HepG2 (cell line): ENCODE data around the gene SYNGR4. TPM values are rescaled to one million over a fixed set of nuclear protein-coding genes. Genes with fewer than 3 reads are reported as not detected.
A peak's percentile ranks its signal among the peaks of the same experiment; 100 is the strongest.

Experiments
- ARNT2 ChIP-seq: sonication (generic); formaldehyde crosslinking; IDR thresholded peaks from 2 replicates; pipeline ENCODE4 v1.8.0; 2022; ENCODE audit warnings: mild to moderate bottlenecking, low read depth, missing genetic modification reagents, moderate library complexity
- CENPT ChIP-seq: sonication (generic); formaldehyde crosslinking; IDR thresholded peaks from 2 replicates; pipeline ENCODE4 v1.8.0; 2022; ENCODE audit warnings: low read depth, mild to moderate bottlenecking, moderate library complexity, missing genetic modification reagents
- FOXP1 ChIP-seq, 2 experiments: fragments of 450-650 bp in 1 of 2; IDR thresholded peaks; 2 replicates each; pipeline ENCODE4 v1.6.1; 2017 to 2018; ENCODE audit warnings: antibody characterized with exemption in 1 of 2
- GABPB1 ChIP-seq: IDR thresholded peaks from 2 replicates; pipeline ENCODE4 v1.6.1; 2016; ENCODE audit warnings: mild to moderate bottlenecking, missing genetic modification reagents, moderate library complexity, missing compliant biosample characterization
- HES4 ChIP-seq: sonication (generic); formaldehyde crosslinking; IDR thresholded peaks from 2 replicates; pipeline ENCODE4 v1.9.0; 2021; ENCODE audit warnings: mild to moderate bottlenecking, missing genetic modification reagents, borderline replicate concordance
- MEIS2 ChIP-seq: sonication (generic); formaldehyde crosslinking; IDR thresholded peaks from 2 replicates; pipeline ENCODE4 v1.9.0; 2021; ENCODE audit warnings: mild to moderate bottlenecking, missing genetic modification reagents
- NFKBIZ ChIP-seq: IDR thresholded peaks from 2 replicates; pipeline ENCODE4 v1.6.1; 2018; ENCODE audit warnings: missing genetic modification reagents, missing compliant biosample characterization
- SMC3 ChIP-seq: IDR thresholded peaks from 2 replicates; pipeline ENCODE4 v1.6.1; 2011; ENCODE audit warnings: low read length, improper control_type of control experiment
- SNAI1 ChIP-seq: sonication (generic); formaldehyde crosslinking; IDR thresholded peaks from 2 replicates; pipeline ENCODE4 v1.5.0; 2020; ENCODE audit warnings: mild to moderate bottlenecking, missing genetic modification reagents, borderline replicate concordance
- SRSF9 ChIP-seq: fragments of 200-400 bp; formaldehyde crosslinking; IDR thresholded peaks from 2 replicates; pipeline ENCODE4 v1.6.1; 2018; ENCODE audit warnings: borderline replicate concordance, mild to moderate bottlenecking, low read depth, low read length; ENCODE audit not compliant: insufficient read depth, poor library complexity, severe bottlenecking
- SRY ChIP-seq: sonication (generic); formaldehyde crosslinking; IDR thresholded peaks from 2 replicates; pipeline ENCODE4 v1.8.0; 2022; ENCODE audit warnings: mild to moderate bottlenecking, missing genetic modification reagents
- TRIM24 ChIP-seq: sonication (generic); formaldehyde crosslinking; IDR thresholded peaks from 2 replicates; pipeline ENCODE4 v1.8.0; 2022; ENCODE audit warnings: mild to moderate bottlenecking, missing genetic modification reagents
- ZNF136 ChIP-seq: sonication (generic); formaldehyde crosslinking; IDR thresholded peaks from 2 replicates; pipeline ENCODE4 v1.8.1; 2022; ENCODE audit warnings: low read depth, mild to moderate bottlenecking, moderate library complexity, missing genetic modification reagents
- ZNF20 ChIP-seq: sonication (generic); formaldehyde crosslinking; IDR thresholded peaks from 2 replicates; pipeline ENCODE4 v1.4.0; 2020; ENCODE audit warnings: mild to moderate bottlenecking, moderate library complexity, missing genetic modification reagents
- ZNF207 ChIP-seq: fragments of 450-650 bp; IDR thresholded peaks from 2 replicates; pipeline ENCODE4 v1.6.1; 2016; ENCODE audit warnings: antibody characterized with exemption, borderline replicate concordance
- ZNF326 ChIP-seq: sonication (generic); formaldehyde crosslinking; IDR thresholded peaks from 2 replicates; pipeline ENCODE4 v1.4.0; 2020; ENCODE audit warnings: missing genetic modification reagents, borderline replicate concordance
- ZNF660 ChIP-seq: sonication (generic); formaldehyde crosslinking; IDR thresholded peaks from 2 replicates; pipeline ENCODE4 v1.5.1; 2020; ENCODE audit warnings: mild to moderate bottlenecking, low read depth, missing genetic modification reagents, borderline replicate concordance
- ZNF746 ChIP-seq: sonication (generic); formaldehyde crosslinking; IDR thresholded peaks from 2 replicates; pipeline ENCODE4 v1.8.0; 2022; ENCODE audit warnings: mild to moderate bottlenecking, missing genetic modification reagents
- ZNF883 ChIP-seq: sonication (generic); formaldehyde crosslinking; IDR thresholded peaks from 2 replicates; pipeline ENCODE4 v1.5.1; 2020; ENCODE audit warnings: mild to moderate bottlenecking, missing genetic modification reagents; ENCODE audit errors: not compliant biosample characterization
- polyA plus RNA-seq, 8 experiments: library from polyadenylated mRNA; depleted of rRNA in 3 of 8; stranded (reverse) in 7 of 8; unstranded in 1 of 8; fragments of >200 nt; fragmentation: Illumina TruSeq in 4 of 8; extraction: Trizol in 4 of 8; gene quantifications; 2 replicates each; pipeline versions ENCODE4 v1.2.1 to v1.2.3, GENCODE V29; 2011 to 2016; ENCODE audit warnings: low read depth in 4 of 8, missing spikeins in 1 of 8, mixed read lengths in 1 of 8; ENCODE audit not compliant: insufficient read depth in 1 of 8
- total RNA-seq, 5 experiments: library from RNA; depleted of rRNA; stranded (reverse); fragments of >200 nt; fragmentation: Illumina TruSeq; extraction: Trizol; gene quantifications; 2 replicates each; pipeline ENCODE4 v1.2.3, GENCODE V29; 2016; ENCODE audit warnings: low read depth in 1 of 5
- TF ChIP-seq, protein P1 (sequence below), 2 experiments: IDR thresholded peaks; 2 replicates each; pipeline ENCODE4 v1.6.1; 2011 to 2012; ENCODE audit warnings: low read length in 2 of 2, borderline replicate concordance in 1 of 2, low read depth in 1 of 2, mild to moderate bottlenecking in 1 of 2, moderate library complexity in 1 of 2
- TF ChIP-seq, protein P2 (sequence below): IDR thresholded peaks from 2 replicates; pipeline ENCODE4 v1.6.1; 2016; ENCODE audit warnings: mild to moderate bottlenecking
- TF ChIP-seq, protein P3 (sequence below): sonication (generic); formaldehyde crosslinking; conservative IDR thresholded peaks from 2 replicates; pipeline ENCODE4 v1.8.0; 2022; ENCODE audit warnings: mild to moderate bottlenecking, moderate library complexity, missing genetic modification reagents

The SYNGR4 gene
- total and polyA plus RNA-seq, 2 of the 13 experiments (the other 11 are each of a cell fraction or from before 2014, with no cell fraction given), result not detected

DNA sequence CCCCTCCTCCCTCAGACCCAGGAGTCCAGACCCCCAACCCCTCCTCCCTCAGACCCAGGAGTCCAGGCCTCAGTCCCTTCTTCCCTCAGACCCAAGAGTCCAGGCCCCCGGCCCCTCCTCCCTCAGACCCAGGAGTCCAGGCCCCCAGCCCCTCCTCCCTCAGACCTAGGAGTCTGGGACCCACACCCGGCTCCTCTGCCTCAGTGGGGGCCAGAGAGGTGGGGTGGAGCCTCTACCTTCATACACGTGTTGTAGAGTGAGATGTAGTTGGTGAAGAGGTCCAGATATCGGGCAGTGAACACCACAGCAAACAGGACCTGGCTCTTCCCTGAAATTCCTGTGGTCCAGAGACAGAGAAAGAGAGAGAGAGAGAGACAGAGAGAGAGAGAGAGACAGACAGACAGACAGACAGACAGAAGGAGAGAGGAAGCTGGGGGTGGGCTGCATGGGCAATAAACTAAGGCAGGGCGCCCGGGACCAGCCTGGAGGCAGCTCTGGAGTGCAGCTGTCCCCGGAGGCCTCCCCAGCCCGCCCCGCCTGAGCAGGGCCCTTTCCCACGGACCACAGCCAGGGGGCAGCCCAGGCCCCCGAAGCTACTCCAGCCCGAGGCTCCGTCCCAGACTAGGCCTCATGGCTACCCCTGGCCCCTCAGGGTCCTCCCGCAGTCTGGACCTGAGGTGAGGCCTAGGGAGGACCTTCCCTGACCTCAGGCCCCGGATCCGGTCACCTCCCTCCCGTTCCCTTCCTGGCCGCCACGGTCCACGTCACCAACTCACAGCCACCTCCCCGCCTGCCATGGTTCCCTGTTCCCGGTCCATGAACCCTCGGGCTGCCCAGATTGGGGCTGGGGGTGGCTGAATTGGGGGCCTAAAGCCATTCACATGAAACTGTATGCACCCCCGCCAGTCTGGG lies 26.3 kb downstream of the SYNGR4 start (continued):
- TF ChIP-seq, protein P1, sequence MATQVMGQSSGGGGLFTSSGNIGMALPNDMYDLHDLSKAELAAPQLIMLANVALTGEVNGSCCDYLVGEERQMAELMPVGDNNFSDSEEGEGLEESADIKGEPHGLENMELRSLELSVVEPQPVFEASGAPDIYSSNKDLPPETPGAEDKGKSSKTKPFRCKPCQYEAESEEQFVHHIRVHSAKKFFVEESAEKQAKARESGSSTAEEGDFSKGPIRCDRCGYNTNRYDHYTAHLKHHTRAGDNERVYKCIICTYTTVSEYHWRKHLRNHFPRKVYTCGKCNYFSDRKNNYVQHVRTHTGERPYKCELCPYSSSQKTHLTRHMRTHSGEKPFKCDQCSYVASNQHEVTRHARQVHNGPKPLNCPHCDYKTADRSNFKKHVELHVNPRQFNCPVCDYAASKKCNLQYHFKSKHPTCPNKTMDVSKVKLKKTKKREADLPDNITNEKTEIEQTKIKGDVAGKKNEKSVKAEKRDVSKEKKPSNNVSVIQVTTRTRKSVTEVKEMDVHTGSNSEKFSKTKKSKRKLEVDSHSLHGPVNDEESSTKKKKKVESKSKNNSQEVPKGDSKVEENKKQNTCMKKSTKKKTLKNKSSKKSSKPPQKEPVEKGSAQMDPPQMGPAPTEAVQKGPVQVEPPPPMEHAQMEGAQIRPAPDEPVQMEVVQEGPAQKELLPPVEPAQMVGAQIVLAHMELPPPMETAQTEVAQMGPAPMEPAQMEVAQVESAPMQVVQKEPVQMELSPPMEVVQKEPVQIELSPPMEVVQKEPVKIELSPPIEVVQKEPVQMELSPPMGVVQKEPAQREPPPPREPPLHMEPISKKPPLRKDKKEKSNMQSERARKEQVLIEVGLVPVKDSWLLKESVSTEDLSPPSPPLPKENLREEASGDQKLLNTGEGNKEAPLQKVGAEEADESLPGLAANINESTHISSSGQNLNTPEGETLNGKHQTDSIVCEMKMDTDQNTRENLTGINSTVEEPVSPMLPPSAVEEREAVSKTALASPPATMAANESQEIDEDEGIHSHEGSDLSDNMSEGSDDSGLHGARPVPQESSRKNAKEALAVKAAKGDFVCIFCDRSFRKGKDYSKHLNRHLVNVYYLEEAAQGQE (IDR thresholded peaks at IDR 0.05; ENCODE audit: borderline replicate concordance in 1 of 2, low read depth in 1 of 2, low read length in 2 of 2), result no peak
- TF ChIP-seq GABPB1 (CRISPR knock-in tag) (peak; percentile 76; the same call in 1 of the 2 replicates), ZNF136 (no peak), SMC3 (no peak), SRSF9 (no peak), SRY (CRISPR knock-in tag) (peak; percentile 93; the same call in 1 of the 2 replicates), FOXP1 (IDR thresholded peaks at IDR 0.05) (no peak), FOXP1 (CRISPR knock-in tag; IDR thresholded peaks at IDR 0.05) (no peak), HES4 (CRISPR knock-in tag) (peak; percentile 87), ZNF660 (CRISPR knock-in tag) (no peak), ZNF326 (no peak), ZNF20 (CRISPR knock-in tag) (no peak), SNAI1 (CRISPR knock-in tag) (no peak), ZNF746 (CRISPR knock-in tag) (no peak; the same call in 1 of the 2 replicates), ZNF883 (CRISPR knock-in tag) (no peak), ZNF207 (no peak), MEIS2 (no peak), TRIM24 (CRISPR knock-in tag) (no peak), NFKBIZ (CRISPR knock-in tag) (0 out of 2 replicates have a peak, but pooled peaks have one; percentile 14), CENPT (CRISPR knock-in tag) (no peak), ARNT2 (peak; percentile 70; the same call in 1 of the 2 replicates)
- TF ChIP-seq, protein P2, sequence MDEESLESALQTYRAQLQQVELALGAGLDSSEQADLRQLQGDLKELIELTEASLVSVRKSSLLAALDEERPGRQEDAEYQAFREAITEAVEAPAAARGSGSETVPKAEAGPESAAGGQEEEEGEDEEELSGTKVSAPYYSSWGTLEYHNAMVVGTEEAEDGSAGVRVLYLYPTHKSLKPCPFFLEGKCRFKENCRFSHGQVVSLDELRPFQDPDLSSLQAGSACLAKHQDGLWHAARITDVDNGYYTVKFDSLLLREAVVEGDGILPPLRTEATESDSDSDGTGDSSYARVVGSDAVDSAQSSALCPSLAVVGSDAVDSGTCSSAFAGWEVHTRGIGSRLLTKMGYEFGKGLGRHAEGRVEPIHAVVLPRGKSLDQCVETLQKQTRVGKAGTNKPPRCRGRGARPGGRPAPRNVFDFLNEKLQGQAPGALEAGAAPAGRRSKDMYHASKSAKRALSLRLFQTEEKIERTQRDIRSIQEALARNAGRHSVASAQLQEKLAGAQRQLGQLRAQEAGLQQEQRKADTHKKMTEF, result 0 out of 2 replicates have a peak, but pooled peaks have one; percentile 53
- TF ChIP-seq, protein P3, sequence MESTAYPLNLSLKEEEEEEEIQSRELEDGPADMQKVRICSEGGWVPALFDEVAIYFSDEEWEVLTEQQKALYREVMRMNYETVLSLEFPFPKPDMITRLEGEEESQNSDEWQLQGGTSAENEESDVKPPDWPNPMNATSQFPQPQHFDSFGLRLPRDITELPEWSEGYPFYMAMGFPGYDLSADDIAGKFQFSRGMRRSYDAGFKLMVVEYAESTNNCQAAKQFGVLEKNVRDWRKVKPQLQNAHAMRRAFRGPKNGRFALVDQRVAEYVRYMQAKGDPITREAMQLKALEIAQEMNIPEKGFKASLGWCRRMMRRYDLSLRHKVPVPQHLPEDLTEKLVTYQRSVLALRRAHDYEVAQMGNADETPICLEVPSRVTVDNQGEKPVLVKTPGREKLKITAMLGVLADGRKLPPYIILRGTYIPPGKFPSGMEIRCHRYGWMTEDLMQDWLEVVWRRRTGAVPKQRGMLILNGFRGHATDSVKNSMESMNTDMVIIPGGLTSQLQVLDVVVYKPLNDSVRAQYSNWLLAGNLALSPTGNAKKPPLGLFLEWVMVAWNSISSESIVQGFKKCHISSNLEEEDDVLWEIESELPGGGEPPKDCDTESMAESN (CRISPR knock-in tag), result no peak; the same call in 1 of the 2 replicates
